MM.1S (cell line): Measurements from ENCODE around the gene MRPL41.
"Not testable (repeated sequence)": the region's sequence is repeated elsewhere in the genome, so short reads cannot be mapped to it uniquely, and the experiment has no call there.

Experiments used
- DNase-seq: peaks from one replicate; pipeline ENCODE4 v3.0.0-alpha.2; 2015
- H2AFZ ChIP-seq: fragments of 300-600 bp; sonication (generic); 2 replicates; pipeline ENCODE4 v1.6.0; 2016; ENCODE audit warnings: antibody characterized with exemption, low read length
- H3F3A ChIP-seq: fragments of 300-600 bp; sonication (generic); 2 replicates; pipeline ENCODE4 v1.6.1; 2016; ENCODE audit warnings: mild to moderate bottlenecking, antibody characterized with exemption, low read length, moderate library complexity, mixed read lengths; ENCODE audit not compliant: insufficient read depth
- H3K27ac ChIP-seq: fragments of 300-600 bp; sonication (generic); 2 replicates; pipeline ENCODE4 v1.5.1; 2016; ENCODE audit warnings: mild to moderate bottlenecking, low read length
- H3K27me3 ChIP-seq: fragments of 300-600 bp; sonication (generic); replicated peaks from 2 replicates; pipeline ENCODE4 v1.6.0; 2016; ENCODE audit warnings: low read length; ENCODE audit not compliant: insufficient read depth
- H3K36me3 ChIP-seq: fragments of 300-600 bp; sonication (generic); replicated peaks from 2 replicates; pipeline ENCODE4 v1.6.1; 2016; ENCODE audit warnings: mild to moderate bottlenecking, low read length, mixed read lengths; ENCODE audit not compliant: insufficient read depth
- H3K4me1 ChIP-seq: fragments of 300-600 bp; sonication (generic); 2 replicates; pipeline ENCODE4 v1.6.1; 2016; ENCODE audit warnings: low read length, mixed read lengths
- H3K4me2 ChIP-seq: fragments of 300-600 bp; sonication (generic); 2 replicates; pipeline ENCODE4 v1.6.0; 2016; ENCODE audit warnings: low read depth, low read length
- H3K4me3 ChIP-seq: fragments of 300-600 bp; sonication (generic); 2 replicates; pipeline ENCODE4 v1.5.1; 2016; ENCODE audit warnings: low read length, mixed read lengths
- H3K79me2 ChIP-seq: fragments of 300-600 bp; sonication (generic); 2 replicates; pipeline ENCODE4 v1.6.1; 2016; ENCODE audit warnings: mixed run types, low read length, mixed read lengths
- H3K9ac ChIP-seq: fragments of 300-600 bp; sonication (generic); 2 replicates; pipeline ENCODE4 v1.6.1; 2016; ENCODE audit warnings: low read length, mixed read lengths
- H3K9me2 ChIP-seq: fragments of 300-600 bp; sonication (generic); replicated peaks from 2 replicates; pipeline ENCODE4 v1.6.1; 2016; ENCODE audit warnings: mild to moderate bottlenecking, low read length, mixed read lengths; ENCODE audit not compliant: insufficient read depth
- H3K9me3 ChIP-seq: fragments of 300-600 bp; sonication (generic); replicated peaks from 2 replicates; pipeline ENCODE4 v1.6.1; 2016; ENCODE audit warnings: mild to moderate bottlenecking, low read length, mixed read lengths; ENCODE audit not compliant: insufficient read depth
- H4K20me1 ChIP-seq: fragments of 300-600 bp; sonication (generic); 2 replicates; pipeline ENCODE4 v1.6.1; 2016; ENCODE audit warnings: mild to moderate bottlenecking, low read length, moderate library complexity, mixed read lengths; ENCODE audit not compliant: insufficient read depth
- CTCF ChIP-seq: fragments of 300-600 bp; sonication (generic); IDR thresholded peaks from 2 replicates; pipeline ENCODE4 v1.5.1; 2016; ENCODE audit warnings: antibody characterized with exemption, low read length, mixed read lengths
- EZH2 ChIP-seq: fragments of 300-600 bp; sonication (generic); optimal IDR thresholded peaks from 2 replicates; pipeline ENCODE3; 2017; ENCODE audit warnings: low read depth, mild to moderate bottlenecking, antibody characterized with exemption, low read length, mixed read lengths
- EZH2phosphoT487 ChIP-seq: fragments of 300-600 bp; sonication (generic); IDR thresholded peaks from 2 replicates; pipeline ENCODE4 v1.6.1; 2018; ENCODE audit warnings: antibody characterized with exemption, low read length

The MRPL41 gene

GRCh38 chr9:137534256-137535119 lies 17.2 kb upstream of the MRPL41 start:
- Histone ChIP-seq H3K9me3 (no peaks in the 10 kb centered on the region), H3K4me1 (peaks cover 9% of the 10 kb centered on the region; the same call in 1 of the 2 replicates), H3K36me3 (no peaks in the 10 kb centered on the region), H3K9ac (peak overlapping the region; percentile 17; the same call in 1 of the 2 replicates), H3K4me3 (peak overlapping the region; percentile 45; the same call in 1 of the 2 replicates), H3K9me2 (no peaks in the 10 kb centered on the region), H3K27ac (no peak overlapping the region; the same call in 1 of the 2 replicates), H4K20me1 (no peaks in the 10 kb centered on the region), H3K27me3 (no peaks in the 10 kb centered on the region), H3K4me2 (peak overlapping the region; percentile 77), H2AFZ (peak overlapping the region; percentile 91), H3K79me2 (no peaks in the 10 kb centered on the region), H3F3A (no peaks in the 10 kb centered on the region)
- TF ChIP-seq EZH2phosphoT487 (no peak), CTCF (peak; percentile 78)
- peak; percentile 81 for DNase-seq

- Histone ChIP-seq H3K9ac (no peak overlapping the region), H3K4me3 (no peak overlapping the region), H3K27me3 (peaks cover 1% of the 10 kb centered on the region; the same call in 1 of the 2 replicates), H3F3A (no peaks in the 10 kb centered on the region), H3K4me2 (peak overlapping the region; percentile 77; the same call in 1 of the 2 replicates), H3K4me1 (peaks cover 9% of the 10 kb centered on the region; the same call in 1 of the 2 replicates), H3K9me3 (no peaks in the 10 kb centered on the region), H4K20me1 (no peaks in the 10 kb centered on the region), H3K9me2 (no peaks in the 10 kb centered on the region), H3K79me2 (no peaks in the 10 kb centered on the region), H3K36me3 (no peaks in the 10 kb centered on the region), H2AFZ (peak overlapping the region; percentile 91), H3K27ac (no peak overlapping the region; the same call in 1 of the 2 replicates)
- TF ChIP-seq CTCF: no peak
- no peak for DNase-seq
Observed at GRCh38 chr9:137535120-137535428, 16.6 kb upstream of the MRPL41 start.

GRCh38 chr9:137536594-137537131 lies 15.0 kb upstream of the MRPL41 start:
- H3K9me3 ChIP-seq, H3K9me2 ChIP-seq, H3K4me2 ChIP-seq, H3K27ac ChIP-seq, DNase-seq, H3K9ac ChIP-seq, H3K4me3 ChIP-seq, H3K4me1 ChIP-seq, H2AFZ ChIP-seq, H3K36me3 ChIP-seq, H3F3A ChIP-seq, H4K20me1 ChIP-seq, H3K79me2 ChIP-seq: not testable (repeated sequence)
- H3K27me3 ChIP-seq: peaks cover 14% of the 10 kb centered on the region; the same call in 1 of the 2 replicates

GRCh38 chr9:137538058-137538457 lies 13.6 kb upstream of the MRPL41 start:
- H2AFZ ChIP-seq: no peak overlapping the region
- no peaks in the 10 kb centered on the region for H4K20me1 ChIP-seq
- H3K9ac ChIP-seq: no peak overlapping the region
- H3K4me1 ChIP-seq: peaks cover 9% of the 10 kb centered on the region; the same call in 1 of the 2 replicates
- H3K79me2 ChIP-seq: no peaks in the 10 kb centered on the region
- H3K36me3 ChIP-seq: no peaks in the 10 kb centered on the region
- peaks cover 19% of the 10 kb centered on the region for H3K27me3 ChIP-seq
- TF ChIP-seq CTCF (no peak), EZH2phosphoT487 (no peak), EZH2 (no peak)
- H3K9me2 ChIP-seq: no peaks in the 10 kb centered on the region
- no peak overlapping the region for H3K27ac ChIP-seq
- H3F3A ChIP-seq: no peaks in the 10 kb centered on the region
- no peak overlapping the region for H3K4me3 ChIP-seq
- H3K4me2 ChIP-seq: no peak overlapping the region
- H3K9me3 ChIP-seq: no peaks in the 10 kb centered on the region
- DNase-seq: no peak
